ENCODE data around the gene C1QTNF9.

The C1QTNF9 gene

DNA sequence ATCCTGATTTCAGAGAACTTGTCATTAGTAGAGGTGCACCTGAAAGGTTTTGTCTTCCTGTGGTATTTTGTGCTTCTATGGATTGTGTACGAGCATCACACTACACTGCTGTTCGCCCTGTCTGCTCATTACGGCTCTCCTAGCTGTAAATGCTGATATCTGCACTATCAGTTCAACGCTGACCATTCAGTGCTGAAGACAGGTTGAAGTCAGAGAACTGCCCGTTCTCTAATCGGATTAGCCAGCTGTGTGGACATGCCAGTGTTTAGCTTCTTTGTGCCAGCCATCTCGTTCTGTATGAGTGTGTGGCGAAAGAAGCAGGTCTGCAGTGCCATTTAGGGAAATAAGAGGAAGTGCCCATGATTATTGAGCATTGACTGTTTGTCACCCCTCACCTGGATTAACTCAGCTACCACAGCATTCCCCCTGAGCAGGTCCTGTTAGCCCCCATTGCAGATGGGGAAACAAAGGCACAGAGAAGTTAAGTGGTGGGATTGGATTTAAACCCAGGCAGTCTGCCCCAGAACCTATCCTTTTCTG is 21.6 kb upstream of the C1QTNF9 start:
- CTCF ChIA-PET, result interaction anchor here (1.0 kb wide), 1 partner anchor 66 kb away, joined by 3 read pairs; no protein-coding TSS in a partner anchor
- no peak overlapping the region for H3K4me3 ChIP-seq (ENCODE audit: low read depth, low read length)
- DNase-seq (ENCODE audit: low read depth, low spot score), result no peak
- TF ChIP-seq, protein P1, sequence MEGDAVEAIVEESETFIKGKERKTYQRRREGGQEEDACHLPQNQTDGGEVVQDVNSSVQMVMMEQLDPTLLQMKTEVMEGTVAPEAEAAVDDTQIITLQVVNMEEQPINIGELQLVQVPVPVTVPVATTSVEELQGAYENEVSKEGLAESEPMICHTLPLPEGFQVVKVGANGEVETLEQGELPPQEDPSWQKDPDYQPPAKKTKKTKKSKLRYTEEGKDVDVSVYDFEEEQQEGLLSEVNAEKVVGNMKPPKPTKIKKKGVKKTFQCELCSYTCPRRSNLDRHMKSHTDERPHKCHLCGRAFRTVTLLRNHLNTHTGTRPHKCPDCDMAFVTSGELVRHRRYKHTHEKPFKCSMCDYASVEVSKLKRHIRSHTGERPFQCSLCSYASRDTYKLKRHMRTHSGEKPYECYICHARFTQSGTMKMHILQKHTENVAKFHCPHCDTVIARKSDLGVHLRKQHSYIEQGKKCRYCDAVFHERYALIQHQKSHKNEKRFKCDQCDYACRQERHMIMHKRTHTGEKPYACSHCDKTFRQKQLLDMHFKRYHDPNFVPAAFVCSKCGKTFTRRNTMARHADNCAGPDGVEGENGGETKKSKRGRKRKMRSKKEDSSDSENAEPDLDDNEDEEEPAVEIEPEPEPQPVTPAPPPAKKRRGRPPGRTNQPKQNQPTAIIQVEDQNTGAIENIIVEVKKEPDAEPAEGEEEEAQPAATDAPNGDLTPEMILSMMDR (IDR thresholded peaks at IDR 0.05; ENCODE audit: insufficient read depth, low read length, missing control alignments), result no peak
- POLR2A ChIA-PET, result no interaction called here

DNA sequence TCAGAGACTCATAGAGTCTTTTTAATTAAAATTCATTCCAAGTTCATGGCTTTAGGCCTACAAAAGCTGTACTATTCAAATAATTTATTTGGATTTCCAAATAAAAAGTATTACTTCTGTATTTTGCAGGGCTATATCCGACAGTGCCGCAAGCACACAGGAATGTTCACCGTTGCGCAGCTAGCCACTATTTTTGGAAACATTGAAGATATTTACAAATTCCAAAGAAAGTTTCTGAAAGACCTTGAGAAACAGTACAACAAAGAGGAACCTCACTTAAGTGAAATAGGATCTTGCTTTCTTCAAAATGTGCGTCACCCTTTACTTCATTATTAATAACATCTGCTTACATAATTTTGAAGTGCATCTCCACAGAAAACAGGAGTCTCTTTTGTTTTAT is 20.5 kb upstream of the C1QTNF9 start:
- ChIA-PET POLR2A (no interaction called here), CTCF (no interaction called here)
- TF ChIP-seq, protein P1 (IDR thresholded peaks at IDR 0.05; ENCODE audit: insufficient read depth, low read length, missing control alignments), result no peak
- no peak overlapping the region for H3K4me3 ChIP-seq (ENCODE audit: low read depth, low read length)
- DNase-seq (ENCODE audit: low read depth, low spot score), result no peak

DNA sequence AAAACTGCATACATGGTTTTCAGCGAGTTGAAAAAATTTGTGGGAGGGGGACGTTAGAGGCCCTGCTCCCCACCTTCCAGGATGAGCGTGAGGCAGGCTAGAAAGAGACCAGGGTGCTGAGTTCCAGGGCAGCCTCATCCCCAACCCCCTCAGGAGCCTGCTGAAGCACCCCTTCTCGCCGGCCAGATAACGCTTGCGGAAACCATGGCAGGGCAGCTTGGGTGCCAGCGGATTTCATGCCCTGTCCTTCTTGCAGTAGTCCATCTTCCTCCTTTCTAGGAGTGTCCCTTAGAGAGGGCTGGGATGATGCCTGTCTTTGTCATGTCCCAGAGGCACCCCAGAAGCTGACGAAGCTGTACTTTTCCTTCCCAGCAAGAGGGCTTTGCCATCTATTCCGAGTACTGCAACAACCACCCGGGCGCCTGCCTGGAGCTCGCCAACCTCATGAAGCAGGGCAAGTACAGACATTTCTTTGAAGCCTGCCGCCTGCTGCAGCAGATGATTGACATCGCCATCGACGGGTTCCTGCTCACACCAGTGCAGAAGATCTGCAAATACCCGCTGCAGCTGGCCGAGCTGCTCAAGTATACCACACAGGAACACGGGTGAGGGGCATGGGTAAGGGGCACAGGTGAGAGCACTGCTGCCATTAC is 19.0 kb upstream of the C1QTNF9 start:
- ChIA-PET POLR2A (no interaction called here), CTCF (no interaction called here)
- TF ChIP-seq, protein P1 (IDR thresholded peaks at IDR 0.05; ENCODE audit: insufficient read depth, low read length, missing control alignments), result no peak
- no peak overlapping the region for H3K4me3 ChIP-seq (ENCODE audit: low read depth, low read length)
- DNase-seq (ENCODE audit: low read depth, low spot score), result no peak

DNA sequence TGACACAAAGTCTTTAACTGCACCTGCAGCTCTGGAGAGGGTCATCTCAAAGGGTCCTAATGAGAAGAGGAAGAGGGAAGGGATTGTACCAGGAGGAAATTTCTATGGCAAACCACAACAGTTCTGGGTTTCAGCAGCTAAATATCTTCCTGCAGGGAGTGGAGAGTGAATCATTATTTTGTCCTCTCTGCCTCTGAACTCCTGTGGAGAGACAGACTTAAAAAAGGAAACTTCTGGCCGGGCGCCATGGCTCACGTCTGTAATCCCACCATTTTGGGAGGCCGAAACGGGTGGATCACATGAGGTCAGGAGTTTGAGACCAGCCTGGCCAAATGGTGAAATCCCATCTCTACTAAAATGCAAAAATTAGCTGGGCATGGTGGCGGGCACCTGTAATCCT is 16.9 kb upstream of the C1QTNF9 start:
- DNase-seq (ENCODE audit: low read depth, low spot score), result no peak
- CTCF ChIA-PET, result interaction anchor here (0.8 kb wide), 1 partner anchor 64 kb away, joined by 3 read pairs; no protein-coding TSS in a partner anchor
- POLR2A ChIA-PET, result no interaction called here
- H3K4me3 ChIP-seq (ENCODE audit: low read depth, low read length), result no peak overlapping the region
- TF ChIP-seq, protein P1 (IDR thresholded peaks at IDR 0.05; ENCODE audit: insufficient read depth, low read length, missing control alignments), result no peak

DNA sequence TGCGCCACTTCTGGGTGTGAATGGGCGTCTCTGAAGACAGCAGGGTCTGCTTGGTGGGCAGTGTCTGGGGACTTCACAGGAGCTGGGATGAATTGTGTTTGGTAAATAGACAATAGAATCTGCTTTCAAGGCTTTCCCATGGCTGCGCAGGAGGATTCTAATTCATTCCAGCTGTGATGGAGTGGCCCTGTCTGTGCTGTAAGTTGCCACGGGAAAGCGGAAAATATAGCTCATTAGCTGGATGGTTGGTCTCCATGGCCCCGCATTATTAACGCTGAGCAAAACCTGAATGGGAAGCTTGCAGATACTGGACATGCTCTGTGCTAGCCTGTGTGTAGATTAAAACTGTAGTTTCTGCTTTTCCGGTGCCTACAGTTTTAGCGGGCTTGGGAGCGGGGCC is 15.6 kb upstream of the C1QTNF9 start:
- CTCF ChIA-PET, result no interaction called here

DNA sequence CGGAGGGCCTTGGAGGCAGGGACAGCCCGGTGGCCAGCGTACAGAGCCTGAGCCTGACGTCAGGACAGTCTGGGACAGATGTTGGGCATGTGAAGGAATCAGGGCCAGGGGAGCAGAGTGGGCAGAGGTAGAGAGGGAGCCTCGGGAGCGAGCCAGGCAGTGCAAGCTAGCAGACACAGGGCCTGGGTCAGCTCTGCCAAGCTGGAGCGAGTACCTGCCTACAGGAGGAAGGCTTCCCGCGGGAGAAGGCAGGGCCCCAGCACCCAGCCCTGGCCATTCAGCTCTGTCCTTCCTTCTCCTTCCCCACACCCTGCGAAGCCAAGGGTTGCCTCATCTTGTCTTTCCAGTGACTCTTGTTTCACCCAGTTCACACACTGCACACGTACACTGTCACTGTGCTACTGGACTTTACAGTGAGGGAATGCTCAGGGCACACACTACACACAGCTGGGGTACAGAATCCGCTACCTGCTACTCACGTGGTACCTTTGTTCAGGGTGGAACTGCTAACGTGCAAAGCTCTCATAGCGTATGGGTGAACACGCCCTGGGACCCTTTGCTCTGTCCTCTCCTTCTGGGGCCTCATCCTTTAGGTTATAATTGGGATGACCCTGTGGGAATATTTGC is 9.8 kb upstream of the C1QTNF9 start:
- ChIA-PET POLR2A (no interaction called here), CTCF (no interaction called here)
- no peak for DNase-seq (ENCODE audit: low read depth, low spot score)
- H3K4me3 ChIP-seq (ENCODE audit: low read depth, low read length), result no peak overlapping the region
- TF ChIP-seq, protein P1 (IDR thresholded peaks at IDR 0.05; ENCODE audit: insufficient read depth, low read length, missing control alignments), result no peak

More for the DNA sequence above, 15.6 kb upstream of the C1QTNF9 start:
- TF ChIP-seq, protein P1 (IDR thresholded peaks at IDR 0.05; ENCODE audit: insufficient read depth, low read length, missing control alignments), result no peak
- H3K4me3 ChIP-seq (ENCODE audit: low read depth, low read length), result no peak overlapping the region
- POLR2A ChIA-PET, result no interaction called here
- no peak for DNase-seq (ENCODE audit: low read depth, low spot score)
